22Rv1 (cell line): ENCODE data around the gene TTLL5.

Source experiments
- CTCF ChIP-seq: fragments of 450-650 bp; IDR thresholded peaks from 2 replicates; pipeline ENCODE4 v1.5.1; 2017; ENCODE audit warnings: mild to moderate bottlenecking
- ZFX ChIP-seq: fragments of 450-650 bp; IDR thresholded peaks from 2 replicates; pipeline ENCODE4 v1.6.1; 2017; ENCODE audit warnings: antibody characterized with exemption, borderline replicate concordance

- peak; percentile 87 for TF ChIP-seq CTCF
- TF ChIP-seq ZFX = no peak
Observed at GRCh38 chr14:75709207-75709812, 48.3 kb downstream of the TTLL5 start.
